ENCODE data around the gene CD74.

The CD74 gene

DNA sequence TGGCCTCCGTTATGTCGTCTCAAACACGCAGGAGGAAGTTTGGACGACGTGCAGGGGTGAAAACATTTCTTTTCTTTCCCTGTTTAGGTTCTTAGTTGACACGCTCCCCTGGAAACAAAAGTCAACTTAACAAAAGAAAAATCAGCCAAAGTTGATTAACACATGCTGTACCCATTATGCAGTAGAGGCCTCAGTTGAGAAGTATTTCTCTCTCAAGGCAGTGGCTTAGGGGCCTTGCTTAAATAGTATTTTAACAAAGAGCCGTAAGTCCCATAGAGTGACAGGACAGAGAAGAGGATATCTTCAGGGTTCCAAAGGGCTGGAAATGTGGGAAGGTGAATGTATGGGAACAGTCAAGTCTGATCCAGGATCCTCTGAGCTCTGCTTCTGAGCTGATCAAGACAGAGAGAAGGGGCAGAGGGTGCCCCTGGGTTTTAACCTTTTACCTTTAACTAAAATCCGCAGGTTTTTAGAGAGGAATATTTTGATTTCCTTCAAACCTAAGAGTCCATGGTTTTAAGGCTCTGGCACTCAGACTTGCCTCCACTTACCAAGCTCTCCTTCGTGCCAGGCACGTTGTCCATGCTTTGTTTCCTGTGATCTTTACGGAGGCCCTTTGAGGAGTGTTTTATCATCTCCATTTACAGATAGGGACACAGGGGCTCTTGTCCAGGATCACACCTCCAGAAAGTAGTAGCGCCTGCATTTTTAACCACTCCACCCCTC is 629 bp upstream of the CD74 start:
- DNase-seq (ENCODE audit: low read depth): no peak
- H3K4me3 ChIP-seq (ENCODE audit: low read depth, low read length): no peak overlapping the region

DNA sequence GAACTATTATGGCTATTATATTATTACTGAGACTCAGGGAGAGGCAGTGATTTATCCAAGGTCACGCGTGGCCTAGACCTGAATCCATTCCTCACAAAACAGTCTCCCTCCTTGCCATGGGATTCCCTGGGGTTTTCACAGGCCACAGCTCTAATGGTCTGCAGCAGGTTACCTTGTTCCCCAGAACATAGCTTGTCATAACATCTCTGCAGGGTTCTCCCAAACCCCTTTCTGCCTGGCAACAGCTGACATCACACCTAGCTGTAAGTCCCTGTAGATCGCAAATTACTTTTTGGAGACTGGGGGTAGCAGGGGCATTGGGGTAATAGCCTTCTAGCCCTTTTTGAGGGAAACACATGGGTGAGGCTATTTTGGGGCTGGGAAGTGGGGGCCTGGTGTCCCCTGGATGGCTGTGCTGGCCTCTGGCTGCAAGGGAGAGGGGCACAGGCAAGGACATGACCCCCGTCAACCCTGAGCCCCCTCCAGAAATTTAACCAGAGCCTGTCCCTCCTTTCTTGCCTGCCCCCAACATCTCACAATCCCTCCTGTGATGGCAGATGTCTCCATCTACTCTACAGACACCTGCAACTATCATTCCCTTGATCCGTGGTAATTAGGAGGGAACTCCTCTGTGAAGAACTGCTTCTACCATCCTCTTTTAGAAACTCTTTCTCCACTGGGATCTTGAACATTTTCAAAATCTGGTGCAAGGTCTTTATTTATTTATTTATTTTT is 1.3 kb downstream of the CD74 start:
- H3K4me3 ChIP-seq (ENCODE audit: low read depth, low read length): no peak overlapping the region

DNA sequence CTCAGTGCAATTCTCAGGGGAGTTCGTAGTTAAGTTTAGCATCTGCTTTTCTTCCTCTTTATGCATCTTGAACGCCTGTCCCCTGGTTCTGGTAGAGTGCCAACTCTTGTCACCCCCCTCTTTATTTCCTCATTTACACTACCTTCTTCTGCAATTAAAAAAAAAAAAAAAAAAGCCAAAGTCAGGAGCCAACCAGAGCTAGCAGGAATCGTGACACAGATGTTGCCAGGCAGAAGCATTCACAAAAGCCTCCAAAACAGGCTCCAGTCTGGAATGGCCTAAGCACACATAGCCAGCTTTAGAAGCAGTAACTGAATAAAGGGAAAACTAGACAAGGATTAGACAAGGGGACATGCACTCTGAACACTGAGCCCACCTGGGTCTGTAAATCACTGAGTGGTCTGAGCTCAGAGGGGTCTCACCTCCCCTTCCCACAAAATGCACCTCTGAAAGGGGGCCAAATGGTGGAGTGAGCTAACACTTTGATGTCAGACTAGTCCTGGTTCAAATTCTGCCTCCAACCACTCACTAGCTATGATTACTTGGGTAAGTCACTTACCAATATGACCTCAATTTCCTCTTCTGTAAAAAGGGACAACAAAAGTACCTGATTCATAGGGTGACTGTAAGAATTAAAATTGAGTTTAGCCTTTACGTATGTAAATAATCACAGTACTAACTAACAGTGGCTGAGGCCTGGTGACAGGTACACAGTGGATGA is 2.0 kb downstream of the CD74 start:
- no peak overlapping the region for H3K4me3 ChIP-seq (ENCODE audit: low read depth, low read length)
- no peak for DNase-seq (ENCODE audit: low read depth)

More for the DNA sequence above, 1.3 kb downstream of the CD74 start:
- DNase-seq (ENCODE audit: low read depth): no peak

DNA sequence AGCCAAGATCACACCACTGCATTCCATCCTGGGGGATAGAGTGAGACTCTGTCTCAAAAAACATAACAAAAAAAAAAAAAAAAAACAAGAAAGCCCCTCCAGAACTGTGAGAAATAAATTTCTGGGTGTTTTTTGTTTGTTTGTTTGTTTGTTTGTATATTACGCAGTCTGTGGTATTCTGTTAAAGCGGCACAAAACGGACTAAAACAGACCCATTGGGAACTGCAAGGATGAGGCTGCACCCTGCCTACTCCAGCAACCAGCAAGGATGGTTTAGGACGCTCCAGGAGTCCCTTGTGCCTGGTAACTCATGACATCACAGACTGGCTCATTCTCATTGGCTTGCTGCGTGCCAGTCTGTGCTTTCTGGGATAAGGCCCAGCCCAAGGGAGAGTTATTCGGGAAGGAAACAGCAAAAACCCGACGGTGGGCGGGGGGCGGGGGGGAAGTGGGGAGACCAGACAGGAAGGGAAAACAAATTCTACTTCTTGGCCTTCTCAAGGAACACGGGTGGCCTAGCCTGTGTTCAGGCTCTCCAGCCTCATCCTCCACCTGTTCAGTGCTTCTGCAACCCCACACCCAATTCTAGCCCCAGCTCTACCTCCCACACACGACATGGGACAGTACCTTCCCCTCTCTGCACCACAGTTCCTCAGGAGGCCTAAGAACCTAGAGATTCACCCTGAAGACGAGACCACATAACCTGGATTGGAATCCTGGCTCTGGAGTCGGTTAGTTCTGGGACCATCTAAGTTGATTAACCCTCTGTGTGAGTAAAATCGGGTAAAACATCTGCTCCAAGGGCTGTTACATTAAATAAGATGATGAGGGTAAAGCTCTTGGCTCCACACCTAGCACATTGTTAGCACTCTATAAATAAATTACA is 2.8 kb downstream of the CD74 start:
- peak; percentile 41 for DNase-seq (ENCODE audit: low read depth)
- no peak overlapping the region for H3K4me3 ChIP-seq (ENCODE audit: low read depth, low read length)

DNA sequence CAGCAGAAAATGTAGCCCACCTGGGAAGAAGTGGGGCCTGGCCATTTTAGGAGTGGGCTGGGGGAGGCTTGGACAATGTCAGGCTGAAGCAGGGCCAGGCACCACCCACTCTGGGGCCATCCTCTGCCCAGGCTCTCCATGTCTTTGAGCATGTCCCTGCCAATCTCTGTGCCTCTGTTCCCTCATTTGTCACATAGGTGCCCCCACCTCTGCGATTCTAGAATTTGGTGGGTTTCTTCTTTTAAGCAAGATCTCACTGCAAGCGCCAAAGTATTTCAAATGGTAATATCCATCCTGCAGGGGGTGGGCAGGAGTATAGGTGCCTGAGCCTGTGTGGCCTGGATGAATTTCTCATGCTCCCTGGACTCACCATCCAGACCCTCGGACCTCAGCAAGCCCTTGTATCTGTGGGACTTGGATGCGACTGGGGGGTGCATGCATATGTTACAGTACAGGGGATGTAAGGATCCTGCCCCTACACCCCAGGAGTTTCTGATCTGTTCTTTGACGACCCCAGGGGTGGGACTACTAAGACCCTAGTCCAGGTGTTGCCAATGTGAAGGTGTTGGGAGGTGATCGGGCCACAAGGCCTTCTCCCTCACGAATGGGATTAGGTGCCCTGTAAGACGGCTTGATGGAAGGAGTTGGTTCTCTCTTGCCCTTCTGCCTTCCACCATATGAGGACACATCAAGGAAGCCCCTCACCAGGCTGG is 4.3 kb downstream of the CD74 start:
- no peak overlapping the region for H3K4me3 ChIP-seq (ENCODE audit: low read depth, low read length)
- no peak for DNase-seq (ENCODE audit: low read depth)

DNA sequence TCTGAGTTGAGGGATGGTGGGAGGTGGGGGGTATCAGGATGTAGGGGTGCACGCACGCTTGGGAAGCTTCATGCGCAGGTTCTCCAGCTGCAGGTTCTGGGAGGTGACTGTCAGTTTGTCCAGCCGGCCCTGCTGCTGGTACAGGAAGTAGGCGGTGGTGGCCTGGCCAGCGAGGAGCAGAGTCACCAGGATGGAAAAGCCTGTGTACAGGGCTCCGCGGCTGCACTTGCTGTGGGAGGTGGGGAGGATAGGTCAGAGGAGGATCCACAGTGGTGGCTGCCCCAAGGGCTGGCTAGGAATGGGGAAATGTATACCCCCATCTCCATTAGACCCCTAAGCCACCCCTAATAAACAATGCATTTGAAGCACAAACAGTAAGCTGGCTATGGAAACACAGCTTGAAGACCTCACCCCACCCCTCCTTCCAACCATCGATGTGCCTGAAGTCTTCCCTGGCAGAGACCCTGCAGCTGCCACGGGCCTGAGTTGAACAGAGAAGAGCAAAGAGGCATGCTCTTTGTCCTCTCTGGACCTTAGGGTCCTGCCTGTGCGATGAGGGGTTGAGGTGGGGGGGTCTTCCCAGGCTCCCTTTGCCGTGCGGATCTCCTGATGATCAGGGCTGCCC is 5.5 kb downstream of the CD74 start:
- no peak for DNase-seq (ENCODE audit: low read depth)
- no peak overlapping the region for H3K4me3 ChIP-seq (ENCODE audit: low read depth, low read length)

DNA sequence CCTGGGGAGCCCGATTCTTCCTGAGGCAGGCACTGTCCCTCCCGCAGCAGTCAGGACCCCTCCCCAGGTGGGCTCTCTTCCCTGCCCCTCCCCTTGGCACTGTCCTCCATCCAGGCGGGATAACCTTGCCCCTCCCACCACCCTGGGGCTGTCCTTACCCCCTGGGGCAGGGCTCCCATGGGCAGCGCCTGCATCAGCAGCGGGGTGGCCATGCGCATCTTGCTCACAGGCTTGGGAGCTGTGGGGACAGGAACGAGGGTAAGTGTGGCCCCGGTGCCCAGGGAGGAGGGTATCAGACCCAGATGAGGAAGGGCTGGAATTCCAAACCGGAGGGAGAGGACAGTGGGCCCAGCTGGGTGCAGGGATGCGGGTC is 6.0 kb downstream of the CD74 start:
- DNase-seq (ENCODE audit: low read depth): no peak
- H3K4me3 ChIP-seq (ENCODE audit: low read depth, low read length): no peak overlapping the region

DNA sequence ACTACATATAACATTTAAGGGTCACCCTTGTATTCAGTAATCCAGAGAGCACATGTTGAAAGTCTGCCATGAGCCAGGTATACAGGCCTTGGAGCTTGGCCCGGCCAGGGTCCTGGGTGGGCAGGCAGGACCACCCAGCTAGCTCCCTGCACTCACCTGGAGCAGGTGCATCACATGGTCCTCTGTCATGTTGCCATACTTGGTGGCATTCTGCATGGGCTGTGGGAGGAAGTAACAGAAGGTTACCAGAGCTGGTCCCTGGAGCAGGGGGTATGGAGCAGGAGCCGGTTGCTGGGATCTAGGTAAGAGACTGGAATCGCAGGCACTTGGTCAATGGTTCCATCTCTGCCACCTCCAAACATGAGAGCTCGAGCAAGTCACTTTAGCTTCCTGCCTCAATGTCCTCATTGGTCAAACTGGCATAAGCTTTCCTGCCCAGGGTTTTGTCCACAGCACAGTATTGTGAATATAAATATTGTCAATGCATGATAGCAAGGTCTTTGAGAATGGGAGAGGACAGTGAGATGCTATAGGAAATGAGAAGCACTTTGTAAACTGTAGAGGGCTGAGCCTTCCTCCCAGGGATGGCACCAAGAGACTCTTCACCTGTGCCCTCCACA is 6.5 kb downstream of the CD74 start:
- DNase-seq (ENCODE audit: low read depth): no peak
- no peak overlapping the region for H3K4me3 ChIP-seq (ENCODE audit: low read depth, low read length)

DNA sequence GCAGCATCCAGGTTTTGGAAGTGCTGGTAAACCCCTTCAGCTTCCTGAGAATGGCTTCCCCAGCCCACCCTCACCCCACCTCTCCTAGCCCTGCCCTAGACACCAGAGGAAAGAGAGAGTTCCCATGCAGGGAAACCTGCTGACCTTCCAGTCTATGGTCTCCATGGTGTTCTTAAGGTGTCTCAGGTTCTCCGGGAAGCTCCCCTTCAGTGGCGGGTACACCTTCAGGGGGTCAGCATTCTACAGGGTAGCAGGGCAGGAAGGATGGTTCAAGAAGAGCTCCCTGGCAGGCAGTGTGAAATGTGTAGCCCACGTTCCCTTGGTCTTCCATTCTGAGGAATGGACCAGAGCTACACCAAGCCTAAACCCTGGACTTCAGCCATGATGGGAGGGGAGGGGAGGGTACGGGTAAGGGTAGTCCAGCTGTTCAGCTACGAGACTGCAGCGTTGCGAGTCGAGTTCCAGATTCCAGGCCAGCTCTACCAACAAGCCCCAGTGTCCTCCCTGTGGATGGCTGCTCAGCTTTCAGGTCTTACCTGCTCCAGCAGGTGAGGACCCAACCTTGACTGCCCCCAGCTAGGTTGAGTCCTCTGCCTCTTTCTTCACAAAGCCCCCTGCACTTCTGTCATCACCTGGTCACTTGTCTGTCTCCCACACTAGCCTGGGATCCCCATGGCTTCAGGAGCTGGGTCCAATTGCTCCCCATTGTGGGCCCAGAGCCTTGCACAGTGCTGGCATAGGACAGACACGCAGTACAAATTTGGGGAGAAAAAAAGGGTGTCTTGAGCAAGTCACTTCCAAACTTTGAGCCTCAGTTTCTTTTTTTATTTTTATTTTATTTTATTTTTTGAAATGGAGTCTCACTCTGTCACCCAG is 7.5 kb downstream of the CD74 start:
- DNase-seq (ENCODE audit: low read depth): no peak
- no peak overlapping the region for H3K4me3 ChIP-seq (ENCODE audit: low read depth, low read length)

DNA sequence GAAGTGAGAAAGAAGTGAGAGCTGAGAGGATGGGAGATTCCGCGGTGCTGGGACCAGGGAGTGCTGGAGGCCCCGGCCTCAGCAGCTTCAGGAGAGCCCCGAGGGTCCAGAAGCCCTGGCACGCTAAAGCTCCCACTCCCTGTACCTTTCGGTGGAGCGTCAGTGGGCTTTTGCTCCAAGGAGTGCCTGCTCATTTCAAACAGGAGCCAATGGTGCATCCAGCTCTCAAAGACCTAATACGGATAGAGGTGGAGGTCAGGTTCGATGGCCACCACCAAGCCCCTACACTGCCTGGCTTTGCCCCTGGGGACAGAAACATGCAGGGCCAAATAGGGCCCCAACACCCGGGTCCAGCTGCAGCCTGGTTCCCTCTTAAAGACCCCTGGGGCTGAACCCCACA is 8.2 kb downstream of the CD74 start:
- no peak overlapping the region for H3K4me3 ChIP-seq (ENCODE audit: low read depth, low read length)
- DNase-seq (ENCODE audit: low read depth): no peak

DNA sequence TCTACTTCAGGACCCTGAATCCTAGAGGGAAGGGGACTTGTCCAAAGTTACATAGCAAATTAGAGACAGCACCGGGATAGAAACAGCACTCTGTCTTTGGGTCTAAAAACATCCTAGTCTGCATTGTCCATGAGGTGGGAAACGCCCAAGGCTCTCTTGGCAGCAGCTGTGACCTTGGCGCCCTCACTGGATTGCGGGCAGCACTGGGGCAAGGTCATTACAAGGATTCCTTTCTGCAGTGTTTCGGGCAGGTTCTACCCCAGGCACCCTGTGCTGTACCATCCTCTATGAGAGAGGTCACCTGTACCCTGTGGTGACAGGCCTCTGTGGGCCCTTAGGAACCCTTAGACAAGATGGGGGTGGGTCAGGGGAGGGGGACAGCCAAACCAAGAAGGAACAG is 8.6 kb downstream of the CD74 start:
- no peak for DNase-seq (ENCODE audit: low read depth)
- no peak overlapping the region for H3K4me3 ChIP-seq (ENCODE audit: low read depth, low read length)

DNA sequence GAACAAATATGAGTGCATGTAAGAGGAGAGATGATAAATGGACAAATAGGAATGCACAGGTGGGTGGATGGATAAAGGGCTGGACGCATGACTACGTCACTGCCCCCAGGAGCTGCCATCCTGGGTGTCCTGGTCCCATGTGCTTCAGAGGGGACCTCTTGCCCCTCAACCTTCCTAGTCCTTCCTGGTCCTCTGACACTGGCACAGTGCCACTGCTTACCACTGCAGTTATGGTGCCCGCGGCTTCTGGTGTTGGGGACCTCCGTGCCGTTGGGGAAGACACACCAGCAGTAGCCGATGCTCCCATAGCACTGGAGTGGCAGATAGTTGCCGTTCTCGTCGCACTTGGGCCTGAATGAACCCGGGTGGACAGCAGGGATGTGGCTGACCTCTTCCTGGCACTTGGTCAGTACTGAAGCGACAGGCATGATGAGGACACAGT is 9.8 kb downstream of the CD74 start:
- DNase-seq (ENCODE audit: low read depth): no peak

DNA sequence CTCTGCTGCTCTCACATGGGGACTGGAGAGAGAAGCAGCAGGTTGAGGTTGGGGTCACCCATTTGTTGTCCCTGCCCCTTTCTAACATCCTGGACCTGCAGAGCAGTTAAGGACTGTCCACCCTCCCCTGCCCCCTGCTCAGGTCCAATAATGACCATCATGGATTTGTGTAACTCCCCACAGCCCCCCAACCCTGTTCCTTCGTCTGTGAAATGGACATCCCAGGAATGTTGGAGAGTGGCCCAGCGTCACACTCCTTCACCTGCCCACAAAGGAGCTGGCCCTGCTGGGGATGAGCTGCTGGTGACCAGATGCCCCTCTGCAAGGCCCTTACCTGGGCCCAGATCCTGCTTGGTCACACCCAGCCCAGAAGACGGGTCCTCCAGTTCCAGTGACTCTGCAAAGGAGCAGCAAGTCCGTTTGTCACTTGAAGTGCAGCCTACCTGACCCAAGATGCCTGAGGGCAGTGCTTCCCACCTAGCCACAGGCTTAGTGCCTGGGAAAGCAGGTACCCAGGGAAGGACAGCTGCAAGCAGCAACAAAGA is 10.4 kb downstream of the CD74 start:
- no peak overlapping the region for H3K4me3 ChIP-seq (ENCODE audit: low read depth, low read length)
- no peak for DNase-seq (ENCODE audit: low read depth)

More for the DNA sequence above, 9.8 kb downstream of the CD74 start:
- H3K4me3 ChIP-seq (ENCODE audit: low read depth, low read length): no peak overlapping the region

DNA sequence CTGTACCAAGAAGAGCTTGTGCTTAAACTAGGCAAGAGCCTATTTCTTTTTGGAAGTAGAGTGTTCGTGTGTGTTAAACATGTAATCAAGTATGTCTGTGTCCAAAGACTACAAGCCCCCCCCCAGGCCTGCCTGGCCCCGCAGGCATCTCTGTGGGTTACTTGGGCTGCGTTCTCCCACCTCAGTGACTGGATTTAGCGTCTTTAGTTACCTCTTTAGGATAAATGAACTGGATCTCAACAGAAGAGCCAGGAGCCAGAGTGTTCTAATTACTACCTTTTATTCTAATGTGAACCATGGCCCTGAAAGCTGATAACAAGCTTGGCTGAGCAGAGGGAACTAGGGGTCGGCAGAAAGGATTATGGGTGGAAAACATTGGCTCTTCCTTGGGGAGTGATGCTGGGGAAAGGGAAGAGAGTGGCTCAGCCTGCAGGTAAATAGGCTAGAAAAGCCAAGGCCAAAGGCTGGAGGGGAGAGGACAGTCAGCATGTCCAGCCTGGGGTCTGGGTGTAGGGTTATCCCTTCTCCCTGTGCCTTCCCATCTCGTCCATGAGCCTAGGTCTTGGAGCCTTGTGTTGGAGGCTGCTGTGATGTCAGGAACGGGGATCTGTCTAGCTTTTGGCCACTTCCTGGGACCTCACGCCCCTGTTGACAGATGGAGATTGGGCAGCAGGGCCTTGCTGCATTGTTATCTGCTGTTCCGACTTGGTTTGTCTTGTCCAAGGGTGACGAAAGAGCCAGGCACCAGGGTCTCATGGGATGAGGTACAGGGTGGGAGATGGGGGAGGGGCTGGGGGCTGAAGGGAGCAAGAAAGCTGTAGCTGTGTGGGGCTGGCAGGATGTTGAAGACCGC is 11.1 kb downstream of the CD74 start:
- DNase-seq (ENCODE audit: low read depth): no peak
- H3K4me3 ChIP-seq (ENCODE audit: low read depth, low read length): no peak overlapping the region

DNA sequence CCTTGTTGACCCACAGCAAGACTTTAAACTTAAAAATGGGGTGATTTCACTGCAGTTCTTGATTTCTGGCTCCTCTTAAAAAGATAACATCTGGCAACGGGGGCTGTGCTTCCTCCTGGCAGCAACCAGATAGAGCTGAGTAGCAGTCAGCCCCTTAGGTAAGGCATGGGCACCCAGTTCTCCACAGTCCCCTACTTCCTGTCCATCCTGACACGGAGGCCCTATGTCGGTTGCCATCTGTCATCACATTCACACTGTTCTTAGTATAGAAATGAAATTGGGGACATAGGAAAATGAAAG is 11.7 kb downstream of the CD74 start:
- DNase-seq (ENCODE audit: low read depth): no peak
- no peak overlapping the region for H3K4me3 ChIP-seq (ENCODE audit: low read depth, low read length)

DNA sequence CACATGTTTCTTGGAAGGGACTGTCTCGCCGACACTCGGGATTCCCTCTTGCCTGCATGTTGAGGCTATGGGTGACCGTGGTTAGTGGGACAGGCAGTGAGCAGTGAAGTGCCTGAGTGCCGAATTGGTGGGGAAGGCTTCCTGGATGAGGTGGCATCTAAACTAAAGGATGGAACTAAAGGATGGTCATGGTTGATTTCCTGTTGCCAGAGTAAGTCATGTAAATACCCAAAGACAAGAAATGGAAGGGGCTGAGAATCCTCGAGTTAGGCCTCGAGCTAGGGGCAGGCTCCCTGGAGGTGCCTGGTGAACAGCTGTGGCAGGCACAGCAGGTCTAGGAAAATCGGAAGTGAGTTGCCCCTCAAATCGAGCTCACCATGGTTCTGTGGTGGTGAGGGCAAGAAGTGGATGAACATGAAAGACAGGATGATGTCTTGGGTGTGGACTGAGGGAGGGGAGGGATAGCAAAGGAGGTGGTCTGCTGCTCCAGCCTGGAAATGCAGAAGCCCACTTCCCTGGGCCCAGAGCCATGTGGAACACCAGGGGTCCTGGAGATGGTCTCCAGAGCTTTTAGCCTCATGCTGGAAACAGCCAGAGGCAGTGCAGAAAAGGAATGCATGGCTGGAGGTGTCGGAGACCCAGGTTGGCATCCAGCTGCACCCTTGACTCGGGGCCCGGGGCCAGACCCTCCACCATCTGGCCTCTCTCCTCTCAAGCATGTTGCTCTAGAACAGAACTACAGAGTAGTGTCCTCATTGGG is 12.2 kb downstream of the CD74 start:
- no peak for DNase-seq (ENCODE audit: low read depth)
- no peak overlapping the region for H3K4me3 ChIP-seq (ENCODE audit: low read depth, low read length)
